GM19193 (cell line): Measurements from ENCODE around the gene RBPJL.

Source experiments
- POLR2A ChIP-seq: IDR thresholded peaks from 4 replicates; pipeline ENCODE4 v1.6.1; 2011; ENCODE audit not compliant: insufficient read depth, insufficient read length; ENCODE audit errors: extremely low read depth

The RBPJL gene

DNA sequence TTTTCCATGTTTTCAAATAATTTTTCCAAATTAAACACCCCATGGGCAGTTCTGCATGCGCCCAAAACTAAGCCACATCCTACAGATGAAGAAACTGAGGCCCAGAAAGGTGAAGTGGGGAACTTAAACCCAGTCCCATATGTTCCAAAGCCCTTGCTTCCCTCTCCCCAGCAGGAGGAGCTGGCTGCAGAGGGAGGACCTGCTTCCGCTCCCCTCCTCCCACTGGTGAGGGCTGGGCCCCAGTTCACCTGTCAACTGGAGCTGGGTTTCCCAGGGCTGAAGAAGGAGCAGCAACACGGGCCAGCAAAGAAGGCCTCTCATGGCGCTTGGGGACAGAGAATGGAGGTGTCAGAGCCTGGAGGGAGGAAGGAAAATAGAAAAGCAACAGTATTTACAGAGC is 1.4 kb upstream of the RBPJL start:
- no peak for TF ChIP-seq POLR2A

DNA sequence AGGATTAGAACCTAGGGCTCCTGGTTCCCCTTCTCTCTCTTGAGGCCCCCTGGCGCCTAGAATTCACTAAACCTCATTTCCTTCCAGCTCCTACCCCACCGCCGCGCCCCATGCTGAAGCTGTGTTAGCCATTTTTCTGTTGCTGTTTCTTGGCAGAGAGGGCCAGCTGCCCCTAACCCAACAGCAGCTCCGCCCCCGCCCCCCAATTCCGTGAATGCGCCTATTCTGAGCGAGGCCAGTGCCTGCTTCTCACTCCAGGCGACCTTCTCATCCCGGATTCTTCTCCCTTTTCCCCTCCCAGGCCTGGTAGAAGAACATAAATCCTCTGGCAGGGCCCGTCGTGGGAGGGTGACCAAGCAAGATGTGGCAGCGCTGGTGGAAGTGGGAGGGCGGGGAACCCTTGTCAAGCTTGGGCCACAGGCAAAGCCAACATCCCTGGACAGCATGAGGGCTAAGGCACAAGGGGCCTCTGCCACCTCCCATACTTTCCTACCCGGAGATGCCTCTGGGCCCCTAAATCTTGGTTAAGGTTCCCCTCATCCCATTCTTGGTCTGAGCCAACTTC is 518 bp downstream of the RBPJL start:
- TF ChIP-seq POLR2A: no peak

DNA sequence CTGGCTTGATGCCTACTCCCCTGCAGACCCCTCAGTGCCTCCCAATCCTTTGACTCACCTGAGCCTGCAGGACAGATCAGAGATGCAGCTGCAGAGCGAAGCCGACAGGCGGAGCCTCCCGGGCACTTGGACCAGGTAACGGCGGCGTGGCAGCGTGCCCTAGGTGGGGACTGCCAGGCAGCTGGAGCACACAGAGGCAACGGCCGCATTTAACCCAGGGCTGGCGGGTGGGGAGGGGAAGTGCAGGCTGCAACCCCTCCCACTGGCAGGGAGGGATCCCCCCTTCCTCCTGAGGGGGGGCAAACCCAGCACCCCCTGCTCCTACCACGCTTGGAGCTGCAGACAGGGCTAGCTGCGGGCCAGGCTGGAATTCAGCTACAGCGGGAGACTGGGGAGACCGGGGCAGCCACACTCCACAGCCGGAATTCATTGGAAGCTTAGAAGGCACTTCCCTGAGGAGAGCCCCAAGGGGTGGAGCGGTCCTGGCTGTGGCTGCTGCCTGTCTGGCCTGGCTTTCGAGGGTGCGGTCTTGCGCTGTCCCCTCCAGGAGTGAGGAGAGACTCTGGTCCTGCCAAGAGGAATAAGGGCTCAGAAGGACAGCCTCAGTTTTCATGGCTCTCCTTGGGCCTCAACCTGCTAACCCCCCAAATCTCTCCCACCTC is 1.6 kb downstream of the RBPJL start, which contains the start of gene MATN4:
TSS of gene MATN4 (minus strand) at position 183 of the 662 bp plus-strand sequence. CDS start 2,717 bp downstream, outside the sequence.
- no peak for TF ChIP-seq POLR2A

DNA sequence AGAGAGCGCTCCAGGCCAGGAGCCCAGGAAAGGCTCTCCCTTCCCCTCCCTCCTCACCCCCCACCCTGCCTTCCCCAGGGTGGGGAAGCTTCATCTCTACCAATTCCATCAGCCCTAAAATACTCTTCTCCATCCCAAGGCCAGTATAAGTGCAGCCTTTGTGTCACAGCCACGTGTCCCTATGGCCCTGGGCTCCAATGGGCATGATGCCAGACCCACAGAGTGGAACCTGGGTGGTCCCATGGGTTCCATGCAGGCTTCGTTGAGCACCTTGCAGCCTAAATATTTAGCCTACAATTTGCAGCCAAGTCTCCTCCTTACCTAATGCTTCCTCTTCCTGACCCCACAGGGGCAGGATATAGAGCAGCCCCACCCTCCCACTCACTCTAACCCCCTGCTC is 2.4 kb downstream of the RBPJL start:
- TF ChIP-seq POLR2A: no peak

DNA sequence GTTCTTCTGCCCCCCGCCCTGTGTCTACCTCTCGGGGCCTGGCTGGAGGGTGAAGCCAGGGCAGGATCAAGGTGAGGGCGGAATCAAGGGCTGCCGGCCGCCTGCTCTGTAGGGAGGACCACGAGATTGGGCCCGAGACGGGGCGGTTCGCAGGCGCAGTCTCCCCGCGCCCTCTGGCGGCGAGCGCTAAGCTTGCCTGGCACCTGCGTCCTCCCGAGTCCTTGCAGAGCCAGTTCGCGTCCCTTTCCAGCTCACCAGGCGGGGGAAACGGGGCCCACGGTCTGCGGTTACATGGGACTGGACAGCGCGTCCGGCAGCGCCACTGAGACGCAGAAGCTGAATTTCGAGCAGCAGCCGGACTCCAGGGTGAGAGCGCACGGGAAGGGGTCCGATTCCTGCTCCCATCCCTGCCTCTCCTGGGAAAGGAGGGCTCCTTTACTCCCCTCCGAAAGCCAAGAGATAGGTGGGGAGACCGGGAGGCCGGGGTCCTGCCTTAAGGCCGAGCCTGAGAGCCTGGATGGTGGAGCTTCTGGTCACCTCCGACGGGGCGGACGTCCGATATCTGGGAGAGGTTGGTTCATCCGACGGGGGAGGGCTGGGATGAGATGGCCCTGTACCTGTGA is 5.1 kb downstream of the RBPJL start:
- TF ChIP-seq POLR2A: no peak

DNA sequence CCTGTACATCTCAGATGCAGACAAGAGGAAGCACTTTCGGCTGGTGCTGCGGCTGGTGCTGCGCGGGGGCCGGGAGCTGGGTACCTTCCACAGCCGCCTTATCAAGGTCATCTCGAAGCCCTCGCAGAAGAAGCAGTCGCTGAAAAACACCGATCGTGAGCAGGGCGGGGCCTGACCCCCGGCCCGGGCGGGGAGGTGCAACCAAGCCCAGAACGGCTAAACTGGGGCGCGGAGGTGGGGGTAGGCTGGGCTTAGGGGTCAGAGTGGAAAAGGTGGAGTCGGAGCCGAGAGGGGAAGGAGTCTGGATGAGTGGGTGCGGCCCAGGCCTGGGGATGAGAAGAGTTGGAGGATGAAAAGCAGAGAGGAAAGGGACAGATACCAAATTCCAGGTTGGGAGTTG is 5.6 kb downstream of the RBPJL start:
- TF ChIP-seq POLR2A: no peak

DNA sequence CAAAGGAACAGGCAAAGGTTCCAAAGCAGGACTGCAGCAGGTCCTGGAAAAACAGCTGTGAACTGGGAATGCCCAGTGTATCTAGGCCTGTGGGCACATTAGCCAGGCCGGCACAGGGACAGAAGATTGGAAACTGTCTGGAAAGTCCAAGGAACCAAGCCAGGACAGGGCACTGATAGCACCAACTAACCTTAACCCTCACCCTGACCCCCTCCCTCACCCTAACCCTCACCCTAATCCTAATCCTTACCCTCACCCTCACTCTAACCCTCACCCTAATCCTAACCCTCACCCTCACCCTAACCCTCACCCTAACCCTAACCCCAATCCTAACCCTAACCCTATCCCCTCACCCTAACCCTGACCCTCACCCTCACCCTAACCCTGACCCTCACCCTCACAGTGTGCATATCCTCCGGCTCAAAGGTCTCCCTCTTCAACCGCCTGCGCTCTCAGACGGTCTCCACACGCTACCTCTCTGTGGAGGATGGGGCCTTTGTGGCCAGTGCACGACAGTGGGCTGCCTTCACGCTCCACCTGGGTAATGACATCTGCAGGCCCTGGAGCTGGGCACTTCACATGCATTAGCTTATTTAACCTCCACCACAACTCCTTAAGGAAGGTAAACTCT is 6.5 kb downstream of the RBPJL start:
- TF ChIP-seq POLR2A: no peak

DNA sequence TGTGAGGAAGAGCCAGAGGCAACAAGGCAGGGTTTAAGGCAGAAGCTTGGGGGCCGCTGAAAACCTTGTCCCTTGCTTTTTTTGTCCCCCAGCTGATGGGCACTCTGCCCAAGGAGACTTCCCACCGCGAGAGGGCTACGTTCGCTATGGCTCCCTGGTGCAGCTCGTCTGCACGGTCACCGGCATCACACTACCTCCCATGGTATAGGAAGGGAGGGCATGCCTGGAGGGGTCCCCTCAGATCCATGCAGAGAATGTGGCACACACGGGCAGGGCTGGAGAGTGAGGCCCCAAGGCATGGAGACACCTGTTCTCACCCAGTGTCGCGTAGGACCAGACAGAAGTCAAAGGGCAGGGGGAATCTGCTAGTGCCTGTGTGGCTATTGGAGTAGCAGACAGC is 7.3 kb downstream of the RBPJL start:
- TF ChIP-seq POLR2A: no peak

DNA sequence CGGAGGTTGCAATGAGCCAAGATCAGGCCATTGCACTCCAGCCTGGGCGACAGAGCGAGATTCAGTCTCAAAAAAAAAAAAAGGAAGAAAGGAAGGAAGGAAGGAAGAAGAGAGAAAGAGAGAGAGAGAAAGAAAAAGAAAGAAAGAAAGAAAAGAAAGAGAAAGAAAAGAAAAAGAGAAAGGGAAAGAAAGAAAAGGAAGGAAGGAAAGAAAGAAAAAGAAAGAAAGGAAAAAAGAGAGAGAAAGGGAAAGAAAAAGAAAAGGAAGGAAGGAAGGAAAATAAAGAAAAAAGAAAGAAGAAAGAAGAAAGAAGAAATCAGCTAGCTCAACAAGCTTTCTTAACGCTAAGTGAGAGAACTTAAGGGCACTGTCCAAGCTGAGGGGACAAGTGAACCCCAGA is 9.0 kb downstream of the RBPJL start:
- TF ChIP-seq POLR2A: no peak

DNA sequence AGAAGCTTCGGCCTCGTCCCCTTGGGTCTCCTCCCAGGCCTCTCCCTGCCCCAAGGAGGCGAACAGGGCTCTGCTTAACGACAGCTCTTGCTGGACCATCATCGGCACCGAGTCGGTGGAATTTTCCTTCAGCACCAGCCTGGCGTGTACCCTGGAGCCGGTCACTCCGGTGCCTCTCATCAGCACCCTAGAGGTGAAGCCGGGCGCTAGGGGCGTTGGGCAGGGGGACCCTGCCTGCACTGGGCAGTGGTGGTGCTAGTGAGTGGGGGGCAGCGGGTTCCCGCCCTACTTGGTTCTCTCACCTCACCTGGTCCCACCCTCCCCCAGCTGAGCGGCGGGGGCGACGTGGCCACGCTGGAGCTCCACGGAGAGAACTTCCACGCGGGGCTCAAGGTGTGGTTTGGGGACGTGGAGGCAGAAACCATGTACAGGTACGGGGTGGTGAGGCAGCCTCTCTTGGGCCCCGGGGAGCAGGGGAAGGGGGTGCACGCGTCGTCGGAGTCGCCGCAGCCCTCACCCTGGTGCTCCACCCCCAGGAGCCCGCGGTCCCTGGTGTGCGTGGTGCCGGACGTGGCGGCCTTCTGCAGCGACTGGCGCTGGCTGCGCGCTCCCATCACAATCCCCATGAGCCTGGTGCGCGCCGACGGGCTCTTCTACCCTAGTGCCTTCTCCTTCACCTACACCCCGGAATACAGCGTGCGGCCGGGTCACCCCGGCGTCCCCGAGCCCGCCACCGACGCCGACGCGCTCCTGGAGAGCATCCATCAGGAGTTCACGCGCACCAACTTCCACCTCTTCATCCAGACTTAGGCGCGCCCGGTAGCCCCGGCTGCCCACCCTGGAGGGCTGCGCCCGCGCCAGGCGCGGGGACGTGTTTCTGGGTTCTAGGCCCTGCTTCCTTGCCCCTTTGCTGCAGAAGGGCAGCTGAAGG is 9.8 kb downstream of the RBPJL start:
- no peak for TF ChIP-seq POLR2A

DNA sequence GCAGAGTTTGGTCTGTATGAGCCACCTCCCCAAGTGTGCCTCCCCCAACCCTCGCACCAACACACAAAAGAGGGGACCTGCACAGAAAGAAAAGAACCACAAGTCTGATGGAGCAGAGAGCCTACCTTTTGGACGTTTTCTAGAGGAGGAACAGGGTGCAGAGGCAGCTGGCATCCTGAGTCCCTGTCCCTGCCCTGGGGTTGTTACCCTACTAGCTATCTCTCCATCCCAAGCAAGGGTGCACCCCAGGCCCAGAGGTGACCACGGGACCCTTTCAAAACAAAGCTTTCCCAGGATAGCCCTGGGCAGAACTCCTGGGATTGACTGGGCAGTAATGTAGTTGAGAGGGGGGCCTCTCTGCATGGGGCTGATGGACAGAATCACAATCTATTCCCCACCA is 11.2 kb downstream of the RBPJL start:
- TF ChIP-seq POLR2A: no peak

DNA sequence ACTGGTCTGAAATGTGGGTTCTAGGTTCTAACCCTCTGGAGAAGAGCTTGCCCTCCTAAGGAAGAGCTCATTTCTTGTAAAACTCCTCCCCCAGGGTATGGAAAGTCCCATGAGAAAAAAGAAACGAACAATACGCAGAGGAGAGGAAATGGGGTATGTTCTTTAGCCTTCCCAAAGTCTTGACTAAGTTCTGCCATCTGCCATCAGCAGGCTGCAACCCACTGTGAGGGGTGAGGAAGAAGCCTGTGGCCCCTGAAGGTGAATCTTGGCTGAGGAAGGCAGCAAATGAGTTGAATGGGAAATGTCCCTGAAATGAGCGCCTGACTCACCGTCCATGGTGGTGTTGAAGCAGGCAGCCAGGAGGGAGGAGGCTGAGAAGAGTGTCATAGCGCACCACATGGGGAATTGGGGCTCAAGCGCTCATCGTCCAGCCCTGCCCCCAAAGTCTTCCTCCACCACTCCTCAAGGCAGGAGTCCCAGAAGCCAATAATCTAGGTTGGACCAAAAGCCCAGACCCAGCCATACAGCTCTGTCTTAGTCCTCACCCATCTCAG is 11.8 kb downstream of the RBPJL start:
- no peak for TF ChIP-seq POLR2A

DNA sequence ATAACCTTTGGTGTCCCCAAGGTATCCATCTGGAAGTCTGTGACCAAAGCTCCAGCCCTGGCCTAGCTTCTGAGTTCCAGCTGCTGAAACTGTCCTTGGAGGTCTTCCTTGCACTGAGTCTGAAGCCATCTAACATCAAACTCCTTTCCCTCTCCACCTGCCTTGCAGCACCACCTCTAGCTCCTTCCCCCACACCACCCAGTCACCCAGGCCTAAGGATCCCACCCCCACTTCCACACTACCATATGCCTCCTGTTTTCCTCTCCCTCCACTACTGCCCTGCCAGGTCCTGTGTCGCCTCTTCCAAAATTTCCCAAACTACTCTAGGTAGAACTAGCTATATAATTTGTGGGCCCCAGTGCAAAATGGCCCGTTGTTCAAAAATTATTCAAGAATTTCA is 12.3 kb downstream of the RBPJL start:
- no peak for TF ChIP-seq POLR2A

DNA sequence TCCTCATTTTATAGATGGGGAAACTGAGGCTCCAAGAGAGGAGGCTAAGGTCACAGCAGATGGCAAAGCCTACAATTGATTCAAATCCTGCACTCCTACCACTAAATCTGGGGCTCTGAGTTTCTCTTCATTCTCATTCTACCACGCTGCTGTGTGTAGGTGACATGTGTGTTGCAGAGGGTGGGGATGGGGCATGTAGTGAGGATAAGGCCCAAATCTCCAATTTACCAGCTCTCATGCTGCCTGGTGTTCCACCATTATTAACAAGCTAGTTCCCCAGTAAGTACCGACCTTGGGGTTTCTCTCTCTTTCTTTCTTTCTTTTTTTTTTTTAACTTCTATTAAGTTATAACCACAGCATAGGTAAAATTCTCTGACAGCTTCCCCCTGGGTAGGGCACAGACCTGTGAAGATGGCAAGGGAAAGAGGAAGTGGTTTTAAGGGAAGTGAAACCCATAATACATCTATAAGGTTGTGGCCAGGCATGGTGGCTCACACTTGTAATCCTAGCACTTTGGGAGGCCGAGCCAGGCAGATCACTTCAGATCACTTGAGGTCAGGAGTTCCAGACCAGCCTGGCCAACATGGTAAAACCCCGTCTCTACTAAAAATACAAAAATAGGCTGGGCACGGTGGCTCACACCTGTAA is 14.4 kb downstream of the RBPJL start:
- no peak for TF ChIP-seq POLR2A
